Ectodermal cell (in vitro differentiated cells): Measurements from ENCODE around the gene RBM33.

Source experiments
- H3K27ac ChIP-seq: 2 replicates; pipeline ENCODE4 v1.7.0; 2013; ENCODE audit warnings: mild to moderate bottlenecking, low read depth, low read length; ENCODE audit not compliant: insufficient read depth, poor library complexity, severe bottlenecking
- H3K27me3 ChIP-seq: 2 replicates; pipeline ENCODE4 v1.7.0; 2013; ENCODE audit warnings: mild to moderate bottlenecking, low read length; ENCODE audit not compliant: insufficient read depth, control insufficient read depth, poor library complexity, severe bottlenecking
- H3K36me3 ChIP-seq: one replicate; pipeline ENCODE4 v1.7.0; 2013; ENCODE audit warnings: low read length; ENCODE audit not compliant: control insufficient read depth, insufficient read depth
- H3K4me1 ChIP-seq: one replicate; pipeline ENCODE4 v1.7.0; 2013; ENCODE audit warnings: low read length; ENCODE audit not compliant: control insufficient read depth, insufficient read depth
- H3K4me3 ChIP-seq: 2 replicates; pipeline ENCODE4 v1.7.0; 2013; ENCODE audit warnings: low read depth, low read length, control low read depth; ENCODE audit not compliant: insufficient read depth
- H3K9me3 ChIP-seq: 2 replicates; pipeline ENCODE4 v1.7.0; 2013; ENCODE audit warnings: mild to moderate bottlenecking, low read length, moderate library complexity; ENCODE audit not compliant: control insufficient read depth
- WGBS, 2 experiments: methylation state at CpG; one replicate each; pipeline ENCODE4 v1.1.7; 2013; ENCODE audit warnings: missing lambda C conversion rate in 2 of 2; 5-methylcytosine and 5-hydroxymethylcytosine counted together

Gene RBM33

DNA sequence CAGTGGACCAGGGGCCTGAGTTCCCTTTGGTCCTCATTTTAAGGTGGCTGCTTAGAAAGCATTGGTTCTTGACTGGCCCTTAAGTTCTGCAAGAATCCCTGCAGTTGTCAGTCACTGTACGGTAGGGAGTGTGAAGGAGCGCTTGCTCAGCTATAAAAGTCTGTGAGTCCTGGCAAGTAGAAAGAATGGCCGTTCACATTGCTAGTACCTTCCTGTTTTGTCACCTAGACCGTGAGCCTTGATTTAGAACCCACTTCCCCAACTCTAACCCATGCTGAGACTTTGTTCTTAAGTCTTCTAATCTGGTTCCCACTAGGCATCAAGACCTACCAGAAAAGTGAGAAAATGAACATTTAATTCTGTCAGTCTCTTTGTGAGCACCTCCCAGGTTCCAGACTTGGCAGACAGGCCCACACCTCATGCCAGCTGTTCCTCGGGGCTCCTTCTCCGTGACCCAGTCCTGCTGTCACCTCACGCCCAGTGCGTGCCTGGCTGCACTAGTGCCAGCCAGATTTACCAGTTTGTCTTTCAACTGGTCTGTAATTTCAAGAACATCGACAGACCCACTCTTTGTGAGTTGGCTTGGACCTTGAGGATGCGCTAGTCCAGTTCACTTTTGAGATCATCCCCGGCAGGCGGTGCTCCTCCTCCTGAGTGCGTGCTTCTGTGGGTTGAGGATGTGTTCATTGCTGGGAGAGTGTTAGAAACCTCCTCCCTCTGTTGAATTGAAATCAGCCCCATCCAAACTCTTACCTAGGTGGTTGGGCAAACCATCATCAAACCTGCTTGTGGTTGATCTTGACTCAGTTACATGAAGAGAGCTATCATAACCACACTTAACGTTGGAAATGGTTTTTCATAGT, 89.4 kb downstream of the RBM33 start:
- 94 to 96% methylated on average over 13 to 14 of the region's 14 CpGs for WGBS, 2 experiments
- Histone ChIP-seq H3K4me1 (no peaks in the 10 kb centered on the region), H3K9me3 (no peaks in the 10 kb centered on the region), H3K4me3 (no peak overlapping the region), H3K36me3 (peaks cover 6% of the 10 kb centered on the region), H3K27me3 (no peaks in the 10 kb centered on the region), H3K27ac (no peak overlapping the region)

DNA sequence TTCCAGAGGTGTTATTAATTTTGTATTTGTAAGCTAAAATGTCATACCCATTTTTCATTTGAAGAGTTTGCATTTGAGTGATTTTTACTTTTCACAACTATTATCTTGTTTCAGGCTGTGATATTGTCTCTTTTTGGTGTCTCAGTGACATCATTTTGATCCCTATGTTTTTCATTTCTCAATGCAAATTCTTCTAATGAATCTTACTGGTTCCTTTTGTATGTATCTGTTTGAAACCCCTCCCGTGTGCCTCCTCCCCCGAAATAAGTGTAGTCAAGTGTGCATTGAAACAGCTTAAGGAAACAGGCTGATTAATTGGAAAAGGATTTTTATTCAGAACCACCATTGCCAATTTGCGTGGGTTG, 90.0 kb downstream of the RBM33 start:
- 95 to 98% methylated on average over 3 of the region's 3 CpGs for WGBS, 2 experiments

DNA sequence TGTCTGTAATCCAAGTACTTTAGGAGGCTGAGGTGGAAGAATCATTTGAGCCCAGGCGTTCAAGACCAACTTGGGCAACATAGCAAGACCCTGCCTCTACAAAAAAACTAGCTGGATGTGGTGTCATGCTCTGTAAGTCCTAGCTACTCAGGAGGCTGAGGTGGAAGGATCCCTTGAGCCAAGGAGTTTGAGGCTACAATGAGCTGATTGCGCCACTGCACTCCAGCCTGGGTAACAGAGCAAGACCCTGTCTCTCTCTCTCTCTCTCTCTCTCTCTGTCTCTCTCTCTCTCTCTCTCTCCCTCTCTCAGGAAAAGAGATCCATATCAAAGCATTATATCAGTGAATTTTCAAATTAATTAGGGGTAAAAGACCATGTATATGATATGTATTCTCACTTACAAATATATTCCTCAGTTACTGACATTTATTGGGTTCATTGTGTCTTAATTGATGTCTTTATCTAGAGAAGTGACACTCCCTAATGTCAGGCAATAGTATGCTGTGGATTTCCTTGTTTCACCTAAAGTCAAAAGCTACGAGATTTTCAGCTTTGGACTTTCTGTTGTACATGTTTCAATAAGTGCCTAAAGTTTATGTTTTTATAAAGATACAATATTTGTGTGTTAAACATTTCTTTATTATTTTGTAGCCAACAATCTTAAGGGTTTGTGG, 91.1 kb downstream of the RBM33 start:
- Histone ChIP-seq H3K36me3 (peaks cover 20% of the 10 kb centered on the region), H3K4me1 (no peaks in the 10 kb centered on the region), H3K27me3 (no peaks in the 10 kb centered on the region), H3K27ac (no peak overlapping the region), H3K9me3 (no peaks in the 10 kb centered on the region), H3K4me3 (no peak overlapping the region)
- 87 to 100% methylated on average over 3 of the region's 3 CpGs for WGBS, 2 experiments

More for the DNA sequence above, 90.0 kb downstream of the RBM33 start:
- H3K27me3 ChIP-seq = no peaks in the 10 kb centered on the region
- H3K36me3 ChIP-seq = peaks cover 8% of the 10 kb centered on the region
- H3K27ac ChIP-seq = no peak overlapping the region
- H3K4me1 ChIP-seq = no peaks in the 10 kb centered on the region
- no peaks in the 10 kb centered on the region for H3K9me3 ChIP-seq
- H3K4me3 ChIP-seq = no peak overlapping the region

DNA sequence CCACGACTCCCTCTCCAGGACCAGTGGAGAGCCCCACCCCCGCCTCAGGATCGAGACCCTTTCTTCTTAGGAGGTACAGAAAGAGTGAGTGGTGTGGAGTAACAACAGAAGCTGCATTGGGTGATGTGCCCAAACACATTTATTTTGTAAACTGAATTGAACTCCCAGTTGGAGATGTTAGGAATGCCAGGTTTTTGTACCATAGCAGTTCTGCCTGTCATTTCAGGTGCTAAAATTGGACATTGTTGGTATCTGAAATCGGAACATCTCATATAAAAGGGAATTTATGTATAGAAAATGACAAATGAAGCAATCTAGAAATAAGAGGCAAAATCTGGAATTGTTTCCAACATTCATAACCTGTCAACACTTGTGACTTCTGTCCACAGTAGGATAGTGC, 93.1 kb downstream of the RBM33 start:
- H3K4me1 ChIP-seq = no peaks in the 10 kb centered on the region
- no peaks in the 10 kb centered on the region for H3K9me3 ChIP-seq
- no peaks in the 10 kb centered on the region for H3K27me3 ChIP-seq
- WGBS, 2 experiments = 90 to 98% methylated on average over 2 to 4 of the region's 4 CpGs
- no peak overlapping the region for H3K27ac ChIP-seq
- no peak overlapping the region for H3K4me3 ChIP-seq
- H3K36me3 ChIP-seq = peaks cover 38% of the 10 kb centered on the region

DNA sequence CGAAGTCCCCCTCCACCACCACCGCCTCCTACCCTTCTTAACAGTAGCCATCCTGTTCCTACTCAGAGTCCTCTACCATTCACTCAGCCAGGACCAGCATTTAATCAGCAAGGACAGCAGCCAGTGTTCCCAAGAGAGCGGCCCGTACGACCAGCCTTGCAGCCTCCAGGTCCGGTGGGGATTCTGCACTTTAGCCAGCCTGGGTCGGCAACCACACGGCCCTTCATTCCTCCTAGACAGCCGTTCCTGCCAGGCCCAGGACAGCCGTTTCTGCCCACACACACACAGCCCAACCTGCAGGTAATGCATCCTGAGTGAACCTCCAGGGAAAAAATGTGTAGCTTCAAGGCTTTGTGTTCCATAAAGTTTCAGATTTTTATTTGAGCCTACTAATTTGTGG, 93.6 kb downstream of the RBM33 start:
- Histone ChIP-seq H3K9me3 (no peaks in the 10 kb centered on the region), H3K36me3 (peaks cover 41% of the 10 kb centered on the region), H3K4me3 (no peak overlapping the region), H3K27me3 (no peaks in the 10 kb centered on the region), H3K27ac (no peak overlapping the region), H3K4me1 (no peaks in the 10 kb centered on the region)
- WGBS, 2 experiments = 92 to 94% methylated on average over 10 of the region's 10 CpGs

DNA sequence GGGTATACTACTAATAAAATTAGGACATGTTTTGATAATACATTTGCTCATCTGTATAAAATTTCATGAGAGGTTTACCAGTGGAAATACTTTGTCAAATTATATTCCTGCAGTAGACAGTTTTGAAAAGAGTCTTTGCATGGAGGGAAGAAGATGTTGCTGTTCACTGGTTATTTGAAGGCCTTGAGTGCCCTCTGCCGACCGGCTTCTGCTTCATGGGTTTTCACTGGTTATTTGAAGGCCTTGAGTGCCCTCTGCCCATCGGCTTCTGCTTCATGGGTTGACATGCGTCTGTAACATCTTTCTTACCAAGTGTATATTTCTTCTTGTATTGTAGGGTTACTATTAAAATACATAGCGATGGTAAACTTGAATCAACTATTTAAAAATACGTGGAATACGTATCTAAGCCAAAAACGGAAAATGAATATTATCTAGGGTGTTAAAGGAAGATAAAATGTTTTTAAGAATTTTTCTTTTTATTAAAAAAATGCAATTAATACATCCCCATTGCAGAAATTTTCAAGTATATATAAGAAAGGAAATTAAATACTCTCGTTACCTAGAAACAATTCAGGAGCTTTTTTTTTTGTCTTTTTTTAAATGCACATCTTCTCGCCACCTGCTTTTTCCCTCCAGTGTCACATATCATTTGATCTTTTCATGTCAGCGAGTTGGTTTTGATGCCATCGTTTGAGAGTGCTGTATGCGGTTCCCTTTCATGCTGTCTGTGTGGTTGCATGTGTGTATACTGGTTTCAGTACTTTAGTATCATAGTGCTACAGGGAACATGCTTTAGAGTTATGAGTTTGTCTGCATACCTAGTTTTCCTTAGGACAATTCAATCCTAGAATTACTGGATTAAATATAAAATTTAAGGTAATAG, 94.4 kb downstream of the RBM33 start:
- Histone ChIP-seq H3K27ac (no peak overlapping the region), H3K9me3 (no peaks in the 10 kb centered on the region), H3K27me3 (no peaks in the 10 kb centered on the region), H3K4me3 (no peak overlapping the region), H3K36me3 (peaks cover 41% of the 10 kb centered on the region), H3K4me1 (no peaks in the 10 kb centered on the region)
- WGBS, 2 experiments = 84% methylated on average over 8 to 12 of the region's 13 CpGs

DNA sequence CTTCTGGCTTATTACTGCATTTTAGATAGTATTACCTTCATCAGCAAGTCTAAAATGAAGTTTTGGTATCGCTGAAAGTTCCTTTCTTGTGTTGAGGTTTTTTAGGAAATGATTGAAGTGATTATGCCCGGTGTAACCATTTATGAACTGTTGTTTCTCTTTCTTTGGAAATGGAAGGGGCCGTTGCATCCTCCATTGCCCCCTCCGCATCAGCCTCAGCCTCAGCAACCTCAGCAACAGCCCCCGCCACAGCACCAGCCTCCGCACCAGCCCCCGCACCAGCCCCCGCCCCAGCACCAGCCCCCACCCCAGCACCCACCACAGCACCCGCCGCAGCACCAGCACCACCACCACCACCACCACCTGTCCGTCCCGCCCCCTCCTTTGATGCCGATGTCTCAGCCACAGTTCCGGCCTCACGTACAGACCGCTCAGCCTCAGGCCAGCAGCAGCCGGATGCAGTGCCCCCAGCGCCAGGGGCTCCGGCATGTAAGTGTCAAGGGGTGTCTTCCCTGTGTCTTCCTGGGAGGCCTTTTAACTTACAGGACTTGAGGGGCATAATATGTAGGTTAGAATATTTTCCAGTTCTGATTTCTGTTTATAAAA, 95.2 kb downstream of the RBM33 start:
- Histone ChIP-seq H3K4me3 (no peak overlapping the region), H3K27ac (no peak overlapping the region), H3K4me1 (no peaks in the 10 kb centered on the region), H3K27me3 (no peaks in the 10 kb centered on the region), H3K36me3 (peaks cover 44% of the 10 kb centered on the region), H3K9me3 (no peaks in the 10 kb centered on the region)
- 94 to 96% methylated on average over 16 to 17 of the region's 19 CpGs for WGBS, 2 experiments

DNA sequence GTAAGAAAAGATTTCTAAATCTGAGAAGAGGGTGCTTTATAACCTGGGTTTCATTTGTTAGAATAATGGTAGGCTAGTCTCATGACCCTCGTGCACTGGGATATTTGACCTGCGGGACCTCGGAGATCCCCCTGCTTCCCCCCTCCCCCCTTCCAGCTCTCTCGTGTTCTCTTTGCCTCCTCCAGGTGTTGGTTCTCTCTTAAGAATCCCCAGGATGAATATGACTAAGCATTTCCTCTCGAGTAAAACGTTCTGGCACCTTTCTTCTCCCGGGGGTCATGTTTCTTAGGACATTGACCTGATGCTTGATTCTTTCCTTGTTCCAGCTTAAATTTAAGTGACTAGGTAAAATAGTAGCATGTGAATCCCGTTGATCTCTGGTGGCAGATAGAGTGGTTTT, 96.6 kb downstream of the RBM33 start:
- Histone ChIP-seq H3K36me3 (peaks cover 59% of the 10 kb centered on the region), H3K9me3 (no peaks in the 10 kb centered on the region), H3K27me3 (no peaks in the 10 kb centered on the region), H3K4me1 (no peaks in the 10 kb centered on the region), H3K27ac (no peak overlapping the region), H3K4me3 (no peak overlapping the region)
- WGBS, 2 experiments = 77 to 82% methylated on average over 8 of the region's 8 CpGs

DNA sequence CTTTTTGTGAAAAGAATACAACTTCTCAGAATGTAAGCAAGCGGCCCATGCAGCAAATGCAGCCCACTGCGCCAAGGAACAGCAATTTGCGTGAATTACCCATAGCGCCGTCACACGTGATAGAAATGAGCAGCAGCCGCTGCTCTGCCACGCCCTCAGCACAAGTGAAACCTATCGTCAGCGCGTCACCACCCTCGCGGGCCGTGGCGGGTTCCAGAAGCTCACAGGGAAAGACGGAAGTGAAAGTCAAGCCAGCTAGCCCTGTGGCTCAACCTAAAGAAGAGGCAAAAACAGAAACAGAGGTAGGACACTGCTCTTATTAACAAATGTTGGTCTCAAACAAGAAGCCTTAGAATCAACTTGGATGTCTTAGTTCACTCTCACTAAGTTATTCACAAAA, 97.3 kb downstream of the RBM33 start:
- Histone ChIP-seq H3K4me3 (no peak overlapping the region), H3K36me3 (peaks cover 62% of the 10 kb centered on the region), H3K27me3 (no peaks in the 10 kb centered on the region), H3K27ac (no peak overlapping the region), H3K4me1 (no peaks in the 10 kb centered on the region), H3K9me3 (no peaks in the 10 kb centered on the region)
- WGBS, 2 experiments = 95 to 96% methylated on average over 16 of the region's 16 CpGs
